OCI-LY3 (cell line): ENCODE results near the gene ABLIM3.

Experiments
- EZH2phosphoT487 ChIP-seq: fragments of 200-600 bp; shearing (Covaris generic); IDR thresholded peaks from 2 replicates; pipeline ENCODE4 v1.6.1; 2018; ENCODE audit warnings: antibody characterized with exemption, mixed run types, low read depth
- TF ChIP-seq, protein P1 (sequence below): fragments of 200-600, 300-600 bp; sonication (generic); IDR thresholded peaks from 2 replicates; pipeline ENCODE4 v1.5.1; 2014; ENCODE audit warnings: antibody characterized with exemption, low read length, low read depth

DNA sequence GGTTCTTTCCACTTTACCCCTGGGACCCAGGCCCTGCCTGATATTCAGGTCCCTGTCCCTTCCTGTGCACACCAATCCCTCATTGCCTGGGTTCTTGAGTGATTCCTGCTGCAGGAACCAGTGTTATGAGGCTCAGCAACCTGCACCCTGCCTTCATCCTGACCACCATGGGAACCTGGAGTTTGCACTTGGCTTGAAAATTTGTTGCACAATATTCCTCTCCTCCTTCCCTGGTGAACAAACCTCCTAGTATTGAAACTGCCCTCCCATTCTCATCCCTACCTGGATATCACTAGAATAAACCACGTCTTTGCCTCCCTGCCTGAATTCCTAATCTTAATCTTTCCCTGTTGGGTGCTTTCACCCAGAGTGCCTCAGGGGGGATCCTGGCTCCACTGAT, 78.3 kb downstream of the ABLIM3 start:
- TF ChIP-seq, protein P1, sequence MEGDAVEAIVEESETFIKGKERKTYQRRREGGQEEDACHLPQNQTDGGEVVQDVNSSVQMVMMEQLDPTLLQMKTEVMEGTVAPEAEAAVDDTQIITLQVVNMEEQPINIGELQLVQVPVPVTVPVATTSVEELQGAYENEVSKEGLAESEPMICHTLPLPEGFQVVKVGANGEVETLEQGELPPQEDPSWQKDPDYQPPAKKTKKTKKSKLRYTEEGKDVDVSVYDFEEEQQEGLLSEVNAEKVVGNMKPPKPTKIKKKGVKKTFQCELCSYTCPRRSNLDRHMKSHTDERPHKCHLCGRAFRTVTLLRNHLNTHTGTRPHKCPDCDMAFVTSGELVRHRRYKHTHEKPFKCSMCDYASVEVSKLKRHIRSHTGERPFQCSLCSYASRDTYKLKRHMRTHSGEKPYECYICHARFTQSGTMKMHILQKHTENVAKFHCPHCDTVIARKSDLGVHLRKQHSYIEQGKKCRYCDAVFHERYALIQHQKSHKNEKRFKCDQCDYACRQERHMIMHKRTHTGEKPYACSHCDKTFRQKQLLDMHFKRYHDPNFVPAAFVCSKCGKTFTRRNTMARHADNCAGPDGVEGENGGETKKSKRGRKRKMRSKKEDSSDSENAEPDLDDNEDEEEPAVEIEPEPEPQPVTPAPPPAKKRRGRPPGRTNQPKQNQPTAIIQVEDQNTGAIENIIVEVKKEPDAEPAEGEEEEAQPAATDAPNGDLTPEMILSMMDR, result no peak
- no peak for TF ChIP-seq EZH2phosphoT487
